GM19463 (cell line): ENCODE measurements around the gene MTX2.
"Not testable (repeated sequence)": the region's sequence is repeated elsewhere in the genome, so short reads cannot be mapped to it uniquely, and the experiment has no call there.

Experiments
- ATAC-seq: cut with Tn5 transposase; IDR thresholded peaks from one replicate; pipeline ENCODE4 v1.9.1; 2021; ENCODE audit warnings: mild to moderate bottlenecking, moderate library complexity; ENCODE audit not compliant: unreplicated experiment

Gene MTX2

DNA sequence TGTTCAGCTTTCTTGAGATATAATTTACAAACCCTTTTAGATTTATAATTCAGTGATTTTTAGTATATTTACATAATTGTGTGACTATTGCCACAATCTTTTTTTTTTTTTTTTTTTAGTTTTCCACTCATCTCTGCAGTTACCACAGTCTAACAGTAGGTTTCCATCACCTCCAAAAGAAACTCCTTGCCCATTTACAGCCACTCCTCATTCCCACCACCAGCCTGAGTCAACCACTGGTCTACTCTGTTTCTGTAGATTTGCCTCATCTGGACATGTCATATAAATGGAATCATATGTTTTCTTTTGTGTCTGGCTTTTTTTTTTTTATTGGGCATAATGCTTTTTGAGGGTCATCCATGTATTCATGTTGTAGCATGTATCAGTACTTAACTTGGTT, 16.1 kb downstream of the MTX2 start:
- no peak for ATAC-seq

- ATAC-seq = no peak
Measured at GRCh38 chr2:176291335-176291734, 22.1 kb downstream of the MTX2 start.

GRCh38 chr2:176291809-176292283, 22.6 kb downstream of the MTX2 start:
- ATAC-seq = peak; percentile 87

DNA sequence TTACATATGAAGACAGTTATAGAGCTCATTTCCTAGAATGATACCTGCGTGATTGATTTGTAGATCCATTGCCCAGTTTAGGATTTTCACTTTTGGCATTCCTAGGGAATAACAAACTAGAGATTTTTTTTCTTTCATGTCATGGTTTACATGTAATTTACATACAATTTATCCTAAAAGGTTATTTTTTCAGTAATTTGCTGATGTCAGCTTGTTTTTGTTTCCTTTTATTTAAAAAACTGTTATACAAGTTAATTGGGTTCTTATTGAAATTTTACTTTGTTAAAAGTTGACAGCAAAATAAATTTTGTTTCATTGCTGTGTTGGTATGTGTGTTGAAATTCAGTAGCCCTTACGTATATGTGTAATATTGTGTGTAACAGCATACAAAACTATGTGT, 23.4 kb downstream of the MTX2 start:
- no peak for ATAC-seq

DNA sequence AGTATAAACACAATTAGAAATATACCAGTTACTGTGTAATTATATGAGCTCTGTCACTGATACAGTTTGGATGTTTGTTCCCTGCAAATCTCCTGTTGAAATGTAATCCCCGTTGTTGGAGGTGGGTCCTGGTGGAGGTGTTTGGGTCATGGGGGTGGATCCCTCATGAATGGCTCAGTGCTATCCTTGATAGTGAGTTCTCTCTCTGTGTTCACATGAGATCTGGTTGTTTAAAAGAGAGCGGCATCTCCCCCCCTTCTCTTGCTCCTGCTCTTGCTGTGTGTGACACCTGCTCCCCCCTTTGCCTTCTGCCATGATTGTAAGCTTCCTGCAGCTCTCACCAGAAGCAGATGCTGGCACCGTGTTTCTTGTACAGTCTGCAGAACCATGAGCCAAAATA, 24.1 kb downstream of the MTX2 start:
- ATAC-seq = no peak

GRCh38 chr2:176297067-176297466, 27.8 kb downstream of the MTX2 start:
- no peak for ATAC-seq

DNA sequence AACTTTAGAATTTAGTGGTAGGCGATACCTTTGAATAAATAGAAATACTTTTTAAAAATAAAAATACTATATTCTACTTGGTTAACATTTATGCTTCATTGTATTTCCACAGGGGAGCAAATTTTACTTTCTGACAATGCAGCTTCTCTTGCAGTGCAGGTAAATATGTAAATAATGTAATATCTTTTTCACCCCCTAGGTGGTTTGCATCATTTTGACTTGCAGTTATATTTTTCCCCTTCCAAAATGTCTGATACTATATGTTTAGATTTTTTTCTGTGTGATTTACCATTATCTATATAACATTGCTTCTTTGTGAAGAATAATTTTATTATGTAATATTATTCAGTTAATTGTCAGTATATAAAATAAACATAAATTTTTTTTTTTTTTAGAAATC, 28.5 kb downstream of the MTX2 start:
- no peak for ATAC-seq

- not testable (repeated sequence) for ATAC-seq
Measured at GRCh38 chr2:176306020-176306419, 36.8 kb downstream of the MTX2 start.

DNA sequence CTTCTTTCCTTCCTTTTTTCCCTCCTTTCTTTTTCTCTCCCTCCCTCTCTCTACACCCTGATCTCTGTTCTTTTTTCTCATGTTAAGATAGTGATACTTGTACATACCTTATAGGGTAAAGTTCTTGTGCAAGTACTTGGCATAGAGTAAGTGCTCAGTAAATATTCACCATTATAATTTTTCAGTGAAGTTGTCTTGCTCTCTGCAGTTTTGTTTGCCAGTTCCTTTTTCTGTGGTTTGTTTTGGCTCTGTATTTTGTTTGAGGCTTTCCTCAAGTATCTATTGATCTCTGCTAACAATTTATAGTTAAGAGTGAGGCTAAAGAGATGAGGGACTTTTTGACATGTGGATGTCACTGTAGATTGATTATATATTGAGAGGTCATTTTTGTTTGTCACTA, 48.0 kb downstream of the MTX2 start:
- ATAC-seq = peak; percentile 21

GRCh38 chr2:176317623-176318065, 48.4 kb downstream of the MTX2 start:
- peak; percentile 45 for ATAC-seq

DNA sequence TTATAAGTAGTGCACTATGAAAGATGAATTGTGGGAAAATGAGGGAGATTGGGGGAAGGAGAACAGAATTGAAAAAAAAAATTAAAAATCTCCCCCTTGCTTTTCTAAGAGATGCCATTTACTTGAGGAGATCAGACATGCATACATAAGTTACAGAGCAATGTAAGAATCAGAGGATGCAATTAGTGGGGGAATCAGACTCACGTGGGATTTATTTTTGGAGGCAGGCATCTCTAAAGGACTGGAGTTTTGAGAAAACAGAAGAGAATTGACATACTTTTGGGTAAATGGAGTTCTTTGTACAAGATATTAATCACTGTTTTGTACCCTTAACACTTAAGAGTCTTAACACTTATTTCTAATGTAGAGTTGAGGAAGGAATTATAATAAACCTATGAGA, 52.7 kb downstream of the MTX2 start:
- no peak for ATAC-seq

- ATAC-seq = no peak
Measured at GRCh38 chr2:176324862-176325261, 55.6 kb downstream of the MTX2 start.

GRCh38 chr2:176325732-176326131, 56.5 kb downstream of the MTX2 start:
- no peak for ATAC-seq

GRCh38 chr2:176328149-176328548, 58.9 kb downstream of the MTX2 start:
- no peak for ATAC-seq

- ATAC-seq = no peak
Measured at GRCh38 chr2:176330612-176331011, 61.4 kb downstream of the MTX2 start.

GRCh38 chr2:176331646-176332045, 62.4 kb downstream of the MTX2 start:
- no peak for ATAC-seq

DNA sequence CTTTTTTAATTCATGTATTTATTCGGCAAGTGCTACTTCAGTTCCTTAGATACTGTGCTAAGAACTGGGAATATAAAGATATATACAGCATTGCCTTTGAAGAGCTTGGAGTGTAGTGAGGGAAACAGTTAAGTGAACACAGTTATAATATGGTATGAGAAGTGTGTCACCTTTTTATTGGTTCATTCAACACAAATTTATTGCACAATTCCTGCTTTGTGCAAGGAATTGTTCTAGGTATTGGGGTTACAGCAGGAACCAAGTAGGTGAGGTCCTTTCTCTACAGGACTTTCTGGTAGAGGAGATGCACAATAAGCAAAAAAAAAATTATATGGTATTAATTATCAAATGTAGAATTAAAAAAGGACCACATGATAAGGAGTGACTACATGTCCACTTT, 65.5 kb downstream of the MTX2 start:
- no peak for ATAC-seq

- ATAC-seq = no peak
Measured at GRCh38 chr2:176338395-176338794, 69.2 kb downstream of the MTX2 start.

DNA sequence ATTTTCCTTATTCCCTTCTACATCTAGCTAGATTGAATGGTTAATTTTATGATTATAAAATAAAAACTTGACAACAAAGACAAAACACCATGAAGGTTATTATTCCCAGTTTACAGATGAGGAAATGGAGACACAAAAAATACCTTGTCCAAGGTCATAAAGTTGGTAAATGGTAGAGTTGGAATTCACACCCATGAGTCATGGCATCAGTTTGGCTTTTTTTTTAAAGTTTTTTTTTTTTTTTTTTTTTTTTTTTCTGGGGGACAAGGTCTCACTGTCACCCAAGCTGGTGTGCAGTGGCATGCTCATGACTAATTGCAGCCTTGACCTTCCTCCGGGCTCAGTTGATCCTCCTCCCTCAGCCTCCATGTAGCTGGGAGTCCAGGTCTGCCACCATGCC, 70.0 kb downstream of the MTX2 start:
- ATAC-seq = no peak

- ATAC-seq = no peak
Measured at GRCh38 chr2:176356251-176356650, 87.0 kb downstream of the MTX2 start.

- ATAC-seq = no peak
Measured at GRCh38 chr2:176364273-176364977, 95.2 kb downstream of the MTX2 start.

- no peak for ATAC-seq
Measured at GRCh38 chr2:176368349-176368748, 99.1 kb downstream of the MTX2 start.
